GM12892 (cell line): ENCODE results near the gene TM7SF3.

ENCODE experiments used
- POLR2A ChIP-seq: IDR thresholded peaks from 2 replicates; pipeline ENCODE4 v1.6.1; 2011; ENCODE audit warnings: low read depth, low read length, control low read depth
- POLR2AphosphoS5 ChIP-seq: IDR thresholded peaks from 2 replicates; pipeline ENCODE4 v1.6.1; 2011; ENCODE audit warnings: low read depth, low read length, control low read depth
- TAF1 ChIP-seq: IDR thresholded peaks from 2 replicates; pipeline ENCODE4 v1.6.1; 2011; ENCODE audit warnings: low read depth, mild to moderate bottlenecking, control low read depth, low read length, borderline replicate concordance

DNA sequence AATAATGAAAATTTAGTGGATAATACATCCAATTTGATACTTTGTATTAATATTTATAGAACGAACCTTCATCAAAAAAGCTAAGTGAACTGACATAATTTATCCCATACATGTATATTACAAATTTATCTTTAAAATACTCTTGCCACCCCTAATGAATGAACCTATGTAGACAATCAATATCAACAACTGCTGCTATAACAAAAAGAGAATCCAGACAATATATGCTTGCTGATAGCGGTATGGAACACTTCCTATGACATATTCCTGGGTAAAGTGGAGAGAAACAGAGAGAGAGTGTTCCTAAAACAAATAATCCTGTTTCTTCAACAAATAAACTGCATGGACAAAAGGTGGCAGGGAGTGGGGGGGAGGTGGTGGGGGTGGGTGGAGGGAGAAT, 31.3 kb downstream of the TM7SF3 start:
- TF ChIP-seq POLR2AphosphoS5, result no peak
- no peak for TF ChIP-seq POLR2A
- TF ChIP-seq TAF1, result no peak
